Fibroblast of lung (primary cell): ENCODE measurements around the gene DUT. TPM values are rescaled to one million over a fixed set of nuclear protein-coding genes. Genes with fewer than 3 reads are reported as not detected.
"Not testable (repeated sequence)": the region's sequence is repeated elsewhere in the genome, so short reads cannot be mapped to it uniquely, and the experiment has no call there.

Experiments used
- DNase-seq, 2 donors: peaks; one replicate each; pipeline versions ENCODE4 v3.0.0 to v3.0.0-alpha.2; 2010; ENCODE audit warnings: low read depth in 2 of 2
- H2AFZ ChIP-seq: 2 replicates; pipeline ENCODE4 v1.5.1; 2012; ENCODE audit warnings: low read length, control low read depth, inconsistent platforms
- H3K27ac ChIP-seq: 2 replicates; pipeline ENCODE4 v1.5.1; 2011; ENCODE audit warnings: low read length, control low read depth; ENCODE audit not compliant: insufficient read depth
- H3K27me3 ChIP-seq: 2 replicates; pipeline ENCODE4 v1.5.1; 2011; ENCODE audit warnings: mild to moderate bottlenecking, low read length; ENCODE audit not compliant: control insufficient read depth, insufficient read depth
- H3K36me3 ChIP-seq: 2 replicates; pipeline ENCODE4 v1.5.1; 2011; ENCODE audit warnings: low read length; ENCODE audit not compliant: control insufficient read depth, insufficient read depth
- H3K4me1 ChIP-seq: 2 replicates; pipeline ENCODE4 v1.5.1; 2011; ENCODE audit warnings: low read length; ENCODE audit not compliant: control insufficient read depth, insufficient read depth; ENCODE audit errors: extremely low read depth
- H3K4me2 ChIP-seq: 2 replicates; pipeline ENCODE4 v1.5.1; 2011; ENCODE audit warnings: low read length, control low read depth; ENCODE audit not compliant: insufficient read depth; ENCODE audit errors: extremely low read depth
- H3K4me3 ChIP-seq, 4 experiments: fragments of 200-600 bp in 1 of 4; sonication (generic) in 1 of 4; replicated peaks in 1 of 4; 2 replicates each; pipeline ENCODE4 v1.5.1; 2011 to 2016; ENCODE audit warnings: low read length in 4 of 4, low read depth in 3 of 4, mild to moderate bottlenecking in 3 of 4, control low read depth in 2 of 4, inconsistent platforms in 1 of 4, mixed read lengths in 1 of 4; ENCODE audit not compliant: insufficient read depth in 1 of 4; ENCODE audit errors: control extremely low read depth in 1 of 4
- H3K79me2 ChIP-seq: 2 replicates; pipeline ENCODE4 v1.5.1; 2012; ENCODE audit warnings: mild to moderate bottlenecking, low read length, inconsistent platforms; ENCODE audit not compliant: control insufficient read depth, insufficient read depth
- H3K9ac ChIP-seq: 2 replicates; pipeline ENCODE4 v1.5.1; 2011; ENCODE audit warnings: mild to moderate bottlenecking, low read length, control low read depth; ENCODE audit not compliant: insufficient read depth
- H3K9me3 ChIP-seq: 2 replicates; pipeline ENCODE4 v1.5.1; 2012; ENCODE audit warnings: low read depth, low read length; ENCODE audit not compliant: control insufficient read depth, insufficient read depth
- H4K20me1 ChIP-seq: 2 replicates; pipeline ENCODE4 v1.5.1; 2011; ENCODE audit warnings: low read length; ENCODE audit not compliant: control insufficient read depth, insufficient read depth; ENCODE audit errors: extremely low read depth
- EZH2 ChIP-seq: IDR thresholded peaks from 2 replicates; pipeline ENCODE4 v1.5.1; 2012; ENCODE audit warnings: low read length, control low read depth, mild to moderate bottlenecking; ENCODE audit errors: missing control alignments
- polyA plus RNA-seq, 2 donors: library from polyadenylated mRNA; depleted of rRNA in 1 of 2; stranded (reverse) in 1 of 2; unstranded in 1 of 2; fragments of >200 nt; gene quantifications; 2 replicates each; pipeline ENCODE4 v1.2.1, GENCODE V29; 2011 to 2012; ENCODE audit warnings: missing spikeins in 1 of 2
- total RNA-seq: library from RNA; depleted of rRNA; stranded (reverse); fragments of >200 nt; gene quantifications from 2 replicates; pipeline ENCODE4 v1.2.1, GENCODE V29; 2014
- TF ChIP-seq, protein P1 (sequence below), 2 donors: IDR thresholded peaks in 1 of 2; conservative IDR thresholded peaks in 1 of 2; 1 replicate in 1 of 2; 2 replicates in 1 of 2; pipeline ENCODE4 v1.5.1; 2011 to 2012; ENCODE audit warnings: low read length in 2 of 2, control low read depth in 1 of 2, inconsistent platforms in 1 of 2, low read depth in 1 of 2, mild to moderate bottlenecking in 1 of 2

The DUT gene
- total and polyA plus RNA-seq, 2 donors (not counting 1 experiment from before 2014, with no cell fraction given), result 47.6 to 52.9 TPM

DNA sequence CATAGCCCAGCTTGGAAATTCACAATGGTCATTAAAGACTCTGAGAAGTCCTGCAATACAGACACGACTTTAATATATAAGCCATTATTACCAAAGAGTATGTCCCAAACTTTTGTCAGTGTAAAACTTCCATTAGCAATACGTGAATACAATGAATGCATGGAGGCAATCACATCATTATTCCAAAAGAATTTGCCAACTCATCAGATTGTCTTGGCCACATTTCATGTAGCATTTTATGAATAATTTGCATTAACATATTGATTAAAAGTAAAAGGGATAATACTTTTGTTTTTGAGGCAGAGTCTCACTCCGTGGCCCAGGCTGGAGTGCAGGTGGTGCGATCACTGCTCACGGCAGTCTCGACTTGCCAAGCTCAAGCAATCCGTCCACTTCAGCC, 7.9 kb upstream of the DUT start:
- Histone ChIP-seq H3K9ac (no peak overlapping the region), H3K4me2 (no peak overlapping the region), H3K4me3 (no peak overlapping the region), H3K9me3 (no peaks in the 10 kb centered on the region), H4K20me1 (no peaks in the 10 kb centered on the region), H3K4me1 (no peaks in the 10 kb centered on the region), H3K27ac (no peak overlapping the region), H3K36me3 (no peaks in the 10 kb centered on the region), H3K27me3 (peaks cover 2% of the 10 kb centered on the region), H2AFZ (no peak overlapping the region), H3K79me2 (no peaks in the 10 kb centered on the region)
- DNase-seq, result no peak
- TF ChIP-seq EZH2, result no peak
- TF ChIP-seq, protein P1, sequence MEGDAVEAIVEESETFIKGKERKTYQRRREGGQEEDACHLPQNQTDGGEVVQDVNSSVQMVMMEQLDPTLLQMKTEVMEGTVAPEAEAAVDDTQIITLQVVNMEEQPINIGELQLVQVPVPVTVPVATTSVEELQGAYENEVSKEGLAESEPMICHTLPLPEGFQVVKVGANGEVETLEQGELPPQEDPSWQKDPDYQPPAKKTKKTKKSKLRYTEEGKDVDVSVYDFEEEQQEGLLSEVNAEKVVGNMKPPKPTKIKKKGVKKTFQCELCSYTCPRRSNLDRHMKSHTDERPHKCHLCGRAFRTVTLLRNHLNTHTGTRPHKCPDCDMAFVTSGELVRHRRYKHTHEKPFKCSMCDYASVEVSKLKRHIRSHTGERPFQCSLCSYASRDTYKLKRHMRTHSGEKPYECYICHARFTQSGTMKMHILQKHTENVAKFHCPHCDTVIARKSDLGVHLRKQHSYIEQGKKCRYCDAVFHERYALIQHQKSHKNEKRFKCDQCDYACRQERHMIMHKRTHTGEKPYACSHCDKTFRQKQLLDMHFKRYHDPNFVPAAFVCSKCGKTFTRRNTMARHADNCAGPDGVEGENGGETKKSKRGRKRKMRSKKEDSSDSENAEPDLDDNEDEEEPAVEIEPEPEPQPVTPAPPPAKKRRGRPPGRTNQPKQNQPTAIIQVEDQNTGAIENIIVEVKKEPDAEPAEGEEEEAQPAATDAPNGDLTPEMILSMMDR (conservative IDR thresholded peaks at IDR 0.05 in 1 of 2, IDR thresholded peaks at IDR 0.05 in 1 of 2; ENCODE audit: low read depth in 1 of 2, low read length in 2 of 2), result no peak

DNA sequence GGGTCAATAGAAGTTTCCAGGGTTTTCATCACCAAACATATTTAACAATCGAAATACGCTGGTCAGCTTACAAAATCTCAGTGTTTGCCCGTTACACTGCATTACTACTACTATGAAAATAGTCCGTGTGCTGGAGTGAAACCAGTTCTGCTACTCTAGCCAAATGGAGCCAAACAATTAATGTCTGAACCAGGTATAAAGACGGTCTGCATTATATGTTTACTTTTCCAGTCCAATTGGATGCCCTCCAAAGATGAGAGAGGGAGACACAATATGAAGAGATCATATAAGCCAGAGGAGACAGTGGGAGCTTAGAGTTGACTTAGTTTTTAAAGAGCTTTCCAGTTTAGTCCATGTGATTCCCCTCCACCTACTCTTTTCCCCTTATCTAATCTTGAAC, 6.3 kb upstream of the DUT start:
- Histone ChIP-seq H3K4me3 (no peak overlapping the region), H4K20me1 (no peaks in the 10 kb centered on the region), H3K79me2 (peaks cover 3% of the 10 kb centered on the region), H2AFZ (no peak overlapping the region), H3K9me3 (no peaks in the 10 kb centered on the region), H3K36me3 (no peaks in the 10 kb centered on the region), H3K9ac (no peak overlapping the region), H3K27me3 (no peaks in the 10 kb centered on the region), H3K4me2 (no peak overlapping the region), H3K27ac (no peak overlapping the region), H3K4me1 (no peaks in the 10 kb centered on the region)
- no peak for DNase-seq
- no peak for TF ChIP-seq EZH2
- TF ChIP-seq, protein P1 (conservative IDR thresholded peaks at IDR 0.05 in 1 of 2, IDR thresholded peaks at IDR 0.05 in 1 of 2; ENCODE audit: low read depth in 1 of 2, low read length in 2 of 2), result no peak

- H3K9me3 ChIP-seq, result no peaks in the 10 kb centered on the region
- no peaks in the 10 kb centered on the region for H3K36me3 ChIP-seq
- H3K27me3 ChIP-seq, result no peaks in the 10 kb centered on the region
- H3K4me1 ChIP-seq, result no peaks in the 10 kb centered on the region
- no peak overlapping the region for H3K9ac ChIP-seq
- H3K4me2 ChIP-seq, result no peak overlapping the region
- H2AFZ ChIP-seq, result no peak overlapping the region
- no peaks in the 10 kb centered on the region for H4K20me1 ChIP-seq
- TF ChIP-seq, protein P1 (conservative IDR thresholded peaks at IDR 0.05 in 1 of 2, IDR thresholded peaks at IDR 0.05 in 1 of 2; ENCODE audit: low read depth in 1 of 2, low read length in 2 of 2), result no peak
- TF ChIP-seq EZH2, result no peak
- H3K4me3 ChIP-seq, result no peak overlapping the region
- DNase-seq, result no peak
- H3K79me2 ChIP-seq, result peaks cover 7% of the 10 kb centered on the region
- H3K27ac ChIP-seq, result no peak overlapping the region
Observed at GRCh38 chr15:48325400-48325799, 5.8 kb upstream of the DUT start.

- H3K4me1 ChIP-seq, DNase-seq, H3K27me3 ChIP-seq, H3K9ac ChIP-seq, H3K4me2 ChIP-seq, H3K27ac ChIP-seq, H3K79me2 ChIP-seq, H2AFZ ChIP-seq, H3K9me3 ChIP-seq, H3K4me3 ChIP-seq, H4K20me1 ChIP-seq, H3K36me3 ChIP-seq: not testable (repeated sequence)
Observed at GRCh38 chr15:48326180-48326579, 5.0 kb upstream of the DUT start.
